ENCODE results near the gene PPP2R2B.
"Not testable (repeated sequence)": the region's sequence is repeated elsewhere in the genome, so short reads cannot be mapped to it uniquely, and the experiment has no call there.

The PPP2R2B gene

DNA sequence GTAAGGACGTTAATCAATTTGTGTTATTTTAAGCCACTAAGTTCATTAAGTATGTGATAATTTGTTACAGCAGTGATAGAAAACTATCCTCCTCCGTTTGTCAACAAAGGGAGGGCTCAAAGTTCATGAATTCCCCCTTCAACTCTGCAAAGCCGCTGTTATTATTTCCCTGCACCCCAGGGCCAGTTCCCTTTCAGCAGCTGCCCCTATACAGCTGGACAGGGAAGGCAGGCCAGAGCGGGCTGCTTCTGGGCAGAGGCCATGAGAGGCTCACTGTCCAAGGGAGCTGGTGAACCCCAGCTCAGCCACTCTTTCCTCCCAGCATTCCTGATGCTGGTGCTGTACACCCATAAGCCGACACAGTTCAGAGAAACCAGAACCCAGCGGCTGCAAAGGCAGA lies 260.1 kb downstream of the PPP2R2B start:
- DNase-seq (ENCODE audit: low read depth in 2 of 2) = no peak

DNA sequence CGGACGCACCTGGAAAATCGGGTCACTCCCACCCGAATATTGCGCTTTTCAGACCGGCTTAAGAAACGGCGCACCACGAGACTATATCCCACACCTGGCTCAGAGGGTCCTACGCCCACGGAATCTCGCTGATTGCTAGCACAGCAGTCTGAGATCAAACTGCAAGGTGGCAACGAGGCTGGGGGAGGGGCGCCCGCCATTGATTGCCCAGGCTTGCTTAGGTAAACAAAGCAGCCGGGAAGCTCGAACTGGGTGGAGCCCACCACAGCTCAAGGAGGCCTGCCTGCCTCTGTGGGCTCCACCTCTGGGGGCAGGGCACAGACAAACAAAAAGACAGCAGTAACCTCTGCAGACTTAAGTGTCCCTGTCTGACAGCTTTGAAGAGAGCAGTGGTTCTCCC lies 268.8 kb downstream of the PPP2R2B start:
- DNase-seq (ENCODE audit: low read depth in 2 of 2) = not testable (repeated sequence)

DNA sequence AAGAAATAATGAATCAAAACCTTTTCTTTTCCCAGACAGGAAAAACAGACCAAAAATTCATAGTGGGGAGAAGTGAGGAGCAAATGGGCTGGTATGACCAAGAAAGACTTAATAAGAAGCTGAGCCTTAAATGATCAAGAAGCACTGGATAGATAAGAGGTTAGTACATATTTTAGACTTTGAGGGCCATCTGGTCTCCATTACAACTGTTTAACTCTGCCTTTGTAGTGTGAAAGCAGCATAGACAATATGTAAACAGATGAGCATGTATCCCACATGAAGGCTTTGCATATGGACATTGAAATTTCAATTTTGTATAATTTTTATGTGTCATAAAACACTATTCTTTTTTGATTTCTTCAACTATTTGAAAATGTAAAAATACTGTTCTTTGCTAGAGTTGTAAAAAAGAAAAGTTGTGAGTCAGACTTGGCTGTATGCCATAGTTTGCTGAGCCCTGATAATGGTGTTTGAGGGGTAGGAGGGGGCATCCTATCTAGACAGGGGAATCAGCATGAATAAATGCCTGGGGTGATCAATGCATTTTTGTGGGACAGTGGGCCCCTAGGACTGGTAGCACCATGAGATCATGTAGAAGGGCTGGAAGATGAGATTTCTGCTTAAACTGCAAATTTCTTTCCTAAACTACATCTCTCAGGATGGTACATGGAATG lies 270.8 kb downstream of the PPP2R2B start:
- DNase-seq (ENCODE audit: low read depth in 2 of 2) = no peak

DNA sequence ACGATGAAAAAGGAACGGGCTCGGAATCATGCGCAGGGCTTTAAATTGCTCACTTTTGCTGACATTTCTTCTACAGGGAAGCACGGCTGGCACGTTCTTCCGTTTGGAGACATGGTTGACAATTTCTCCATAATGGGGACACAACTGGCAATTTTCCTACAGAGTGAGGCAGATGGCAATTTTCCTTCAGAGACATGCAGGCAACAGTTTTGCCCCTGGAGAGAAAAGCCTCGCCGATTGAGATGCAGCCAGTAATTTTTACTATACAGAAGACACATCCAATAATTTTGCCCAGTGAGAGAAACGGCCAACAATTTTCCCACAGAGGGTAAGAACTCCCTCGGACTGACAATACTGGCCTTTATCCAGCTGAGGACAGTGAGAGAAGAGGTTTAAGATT lies 271.7 kb downstream of the PPP2R2B start:
- DNase-seq (ENCODE audit: low read depth in 2 of 2) = no peak

DNA sequence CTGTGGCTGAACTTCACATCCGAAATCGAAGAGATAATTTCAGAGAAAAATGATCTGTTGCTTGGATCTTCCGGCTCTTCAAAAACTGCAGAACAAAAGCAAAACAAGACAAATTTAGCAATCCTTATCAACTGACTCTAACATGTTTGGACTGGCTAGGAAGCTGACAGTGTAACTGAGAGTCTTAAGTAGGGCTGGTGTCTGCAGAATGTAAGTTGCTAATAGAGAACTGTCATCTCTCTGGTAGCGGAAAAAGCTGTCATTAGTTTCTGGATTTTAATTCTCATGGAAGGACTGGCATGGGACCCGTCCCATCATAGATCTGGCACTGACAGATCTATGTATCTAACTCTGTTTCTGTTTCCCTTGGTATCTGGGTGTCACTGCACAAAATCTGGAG lies 278.2 kb downstream of the PPP2R2B start:
- DNase-seq (ENCODE audit: low read depth in 2 of 2) = no peak

DNA sequence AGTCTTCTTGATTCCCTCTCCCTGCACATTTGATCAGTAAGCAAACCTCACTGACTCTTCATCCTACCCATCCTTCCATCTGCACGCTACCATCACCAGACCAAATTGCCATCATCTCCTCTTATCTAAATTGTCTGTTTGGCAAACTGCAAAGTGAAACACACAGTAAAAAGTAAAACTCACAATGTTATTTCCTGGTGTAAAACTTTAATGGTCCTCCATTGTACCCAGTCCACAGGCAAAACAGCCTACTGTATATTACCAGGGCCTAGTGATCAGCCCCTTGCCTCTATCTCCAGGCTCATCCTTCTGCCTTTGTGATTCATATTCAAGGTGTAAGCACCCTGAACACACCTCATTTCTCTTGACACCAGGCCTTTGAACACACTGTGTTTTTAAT lies 279.3 kb downstream of the PPP2R2B start:
- no peak for DNase-seq (ENCODE audit: low read depth in 2 of 2)

DNA sequence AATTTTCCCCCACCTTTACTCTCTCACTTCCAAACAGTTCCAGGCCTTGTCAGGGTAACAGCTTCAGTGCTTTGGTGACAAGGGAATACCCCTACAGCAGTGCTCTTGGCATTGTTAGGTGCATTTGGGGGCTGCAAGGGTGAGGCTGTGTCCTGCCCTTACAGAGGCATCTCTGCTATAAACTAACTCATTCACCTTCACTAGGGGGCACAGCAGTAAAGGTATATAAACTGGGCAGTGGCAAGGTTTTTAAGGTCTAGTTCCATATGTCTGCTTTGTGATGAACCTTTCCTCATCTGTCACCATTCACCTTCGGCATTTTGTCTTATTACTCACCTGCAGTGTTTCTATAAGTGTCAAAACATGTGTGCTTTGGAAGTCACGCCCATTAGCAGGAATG lies 283.5 kb downstream of the PPP2R2B start:
- no peak for DNase-seq (ENCODE audit: low read depth in 2 of 2)

DNA sequence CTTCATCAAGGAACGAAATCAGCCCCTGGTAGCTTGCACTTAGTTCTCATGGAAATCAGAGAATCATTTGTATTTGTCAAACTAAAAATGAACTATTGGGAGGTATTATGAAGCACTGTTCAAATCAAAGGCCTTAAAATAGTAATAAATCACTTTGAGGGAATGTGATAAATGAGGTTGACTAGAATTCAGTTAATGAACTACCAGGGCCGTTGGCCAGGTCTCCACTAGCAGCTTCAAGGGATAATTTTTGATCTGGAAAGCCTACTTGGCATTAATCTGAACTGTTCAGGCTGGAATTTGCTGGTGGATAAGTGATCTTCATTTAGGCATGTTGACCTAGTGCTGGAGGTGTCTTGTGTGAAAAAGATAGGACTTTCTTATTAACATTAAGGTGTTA lies 286.2 kb downstream of the PPP2R2B start:
- no peak for DNase-seq (ENCODE audit: low read depth in 2 of 2)

DNA sequence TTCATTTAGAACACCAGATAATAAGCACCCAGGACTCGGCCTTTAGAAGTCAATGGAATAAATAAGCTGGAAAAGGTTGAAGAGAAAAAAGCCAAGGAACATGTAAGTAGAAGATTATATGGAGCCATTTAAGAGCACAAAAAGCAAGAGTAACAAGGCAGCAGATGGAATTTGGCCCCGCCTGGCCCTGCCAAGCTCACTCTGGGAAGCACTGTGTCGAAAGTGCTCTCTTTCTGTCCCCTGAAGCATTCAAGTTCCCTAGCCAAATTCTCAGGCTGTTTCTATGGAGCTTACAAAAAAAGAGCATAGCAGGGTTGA lies 289.6 kb downstream of the PPP2R2B start:
- DNase-seq (ENCODE audit: low read depth in 2 of 2) = no peak

DNA sequence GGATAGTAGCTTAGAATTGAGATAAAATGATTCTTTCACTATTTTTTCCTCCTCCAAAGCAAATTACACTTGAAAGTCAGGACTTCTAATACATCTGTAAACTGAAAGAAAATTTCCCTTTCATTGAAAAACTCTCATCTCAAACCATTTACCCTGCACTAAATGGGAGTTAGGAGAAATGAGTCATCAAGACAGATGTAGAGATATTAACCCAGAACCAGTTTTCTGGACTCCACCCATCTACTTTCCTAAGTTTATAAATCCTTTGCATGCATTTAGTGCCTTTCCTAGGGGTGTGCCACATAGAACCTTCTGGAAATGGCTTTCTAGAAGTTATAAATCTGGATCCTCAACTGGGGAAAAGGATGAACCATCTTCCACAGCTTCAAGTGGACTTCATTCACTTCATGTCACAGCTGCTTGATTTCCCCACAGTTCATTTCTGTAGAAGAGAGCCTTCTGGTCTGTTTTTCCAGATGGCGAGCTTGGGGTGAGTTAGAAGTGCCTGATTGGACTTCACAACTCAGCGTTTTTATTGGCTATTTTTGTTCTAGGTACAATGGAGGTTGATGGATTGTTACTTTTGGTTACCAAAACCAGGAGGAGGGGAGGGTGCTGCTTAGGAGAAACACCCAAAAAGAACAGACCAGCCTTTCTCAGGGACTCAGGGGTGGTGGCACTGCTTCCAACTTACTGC lies 290.1 kb downstream of the PPP2R2B start:
- DNase-seq (ENCODE audit: low read depth in 2 of 2) = no peak

DNA sequence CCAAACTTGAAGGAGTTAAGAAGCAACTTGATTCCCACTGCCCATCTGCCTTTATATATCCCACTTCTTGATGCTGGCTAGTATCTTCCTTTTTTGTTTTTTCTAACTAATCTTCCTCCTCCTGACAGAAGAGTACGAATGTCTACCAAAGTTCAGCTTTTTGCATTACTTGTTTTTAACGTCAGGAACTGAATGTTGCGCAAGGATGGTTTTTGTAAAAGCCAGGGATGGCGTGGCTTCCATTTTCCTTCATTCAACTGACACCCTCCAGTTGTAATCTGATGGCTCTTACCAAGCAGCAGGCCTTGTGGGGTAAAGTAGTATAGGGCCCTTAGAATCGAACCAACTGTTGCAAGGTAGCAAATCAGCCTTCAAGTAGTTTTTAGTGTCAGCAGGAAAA lies 291.8 kb downstream of the PPP2R2B start:
- DNase-seq (ENCODE audit: low read depth in 2 of 2) = no peak

DNA sequence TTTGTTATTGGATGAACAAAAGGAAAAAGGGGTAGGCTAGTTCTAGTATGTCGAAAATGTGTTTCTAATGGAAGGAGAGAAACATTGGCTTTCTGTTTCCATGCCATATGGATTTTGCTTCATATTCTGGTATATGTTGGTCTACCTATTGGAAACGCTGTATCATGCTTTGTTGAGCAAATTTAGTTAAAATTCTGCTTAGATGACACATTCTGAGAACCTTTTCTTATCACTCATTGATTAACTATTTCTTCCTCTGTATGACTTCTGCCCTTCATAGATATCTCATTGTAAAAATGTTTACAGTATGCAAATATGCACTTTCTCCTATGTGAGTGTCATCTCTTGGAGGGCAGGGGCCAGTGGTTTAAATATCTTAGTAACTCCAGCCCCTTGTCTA lies 293.8 kb downstream of the PPP2R2B start:
- no peak for DNase-seq (ENCODE audit: low read depth in 2 of 2)

DNA sequence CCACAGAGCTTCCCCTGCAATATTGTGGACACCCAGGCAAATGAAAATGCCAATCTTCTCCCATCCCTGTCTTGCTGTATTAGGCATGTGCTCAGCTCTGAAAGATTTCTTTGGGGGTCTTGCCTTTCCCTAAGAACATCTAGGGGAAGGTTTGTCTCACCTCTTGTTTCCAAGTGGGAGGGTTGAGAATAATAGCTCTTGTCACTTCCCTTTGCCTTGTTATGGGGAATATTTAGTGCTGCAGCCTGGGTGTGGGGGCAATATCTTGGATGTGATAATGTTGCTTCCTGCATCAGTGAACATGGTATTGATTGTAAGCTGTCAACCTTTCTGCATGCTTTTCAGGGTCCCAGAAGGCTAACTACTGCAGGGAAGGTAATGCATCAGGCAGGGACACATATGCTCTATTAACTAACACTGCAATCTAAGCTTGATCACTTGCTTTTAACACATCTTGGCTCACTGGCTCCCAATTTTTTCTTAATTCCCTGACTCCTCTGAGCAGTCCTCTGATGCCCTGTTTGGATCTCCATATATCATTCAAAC lies 296.4 kb downstream of the PPP2R2B start:
- DNase-seq (ENCODE audit: low read depth in 2 of 2) = no peak

DNA sequence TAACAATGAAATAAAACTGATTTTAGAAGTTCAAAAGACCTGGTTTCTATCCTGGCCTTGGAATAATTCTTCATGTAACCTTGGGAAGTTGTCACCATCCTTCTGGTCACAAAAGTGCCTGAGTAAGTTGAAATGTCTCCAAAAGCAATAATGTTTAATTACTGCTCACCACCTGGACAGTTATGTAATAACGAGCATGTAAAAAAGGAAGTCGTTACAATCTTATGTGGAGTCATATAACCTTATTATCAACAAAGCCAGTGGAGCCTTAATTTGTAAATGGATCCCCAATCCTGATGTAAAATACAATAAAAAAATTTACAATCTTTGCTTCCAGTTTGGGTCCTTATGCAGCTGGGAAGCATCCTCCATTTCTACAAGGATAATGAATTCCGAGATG lies 298.3 kb downstream of the PPP2R2B start:
- no peak for DNase-seq (ENCODE audit: low read depth in 2 of 2)

DNA sequence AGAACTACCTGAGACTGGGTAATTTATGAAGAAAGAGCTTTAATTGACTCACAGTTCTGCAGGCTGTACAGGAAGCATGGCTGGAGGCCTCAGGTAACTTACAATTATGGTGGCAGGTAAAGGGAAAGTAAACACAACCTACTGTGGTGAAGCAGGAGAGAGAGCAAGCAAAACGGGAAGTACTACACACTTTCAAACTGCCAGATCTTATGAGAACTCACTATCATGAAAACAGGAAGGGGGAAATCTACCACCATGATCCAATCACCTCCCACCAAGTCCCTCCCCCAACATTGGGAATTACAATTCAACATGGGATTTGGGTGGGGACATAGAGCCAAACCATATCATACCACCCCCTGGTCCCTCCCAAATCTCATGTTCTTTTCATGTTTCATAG lies 303.8 kb downstream of the PPP2R2B start:
- DNase-seq (ENCODE audit: low read depth in 2 of 2) = no peak

DNA sequence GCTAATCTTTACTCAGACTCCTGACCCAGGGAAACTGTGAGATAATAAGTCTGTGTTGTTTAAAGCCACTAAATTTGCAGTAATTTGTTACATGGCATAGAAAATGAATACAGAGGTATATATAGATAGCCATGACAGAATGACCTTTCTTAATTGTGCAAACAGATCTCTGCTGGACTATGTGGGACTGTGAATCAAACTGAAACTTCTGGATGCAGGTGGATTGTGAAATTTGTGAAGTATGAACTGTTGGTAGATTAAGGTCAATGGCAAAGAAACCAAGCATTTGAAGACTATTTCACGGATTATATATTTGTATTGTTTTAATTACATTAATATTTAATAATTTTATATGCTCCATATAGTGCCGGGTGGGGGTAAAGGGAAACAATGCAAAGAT lies 310.4 kb downstream of the PPP2R2B start:
- DNase-seq (ENCODE audit: low read depth in 2 of 2) = no peak

DNA sequence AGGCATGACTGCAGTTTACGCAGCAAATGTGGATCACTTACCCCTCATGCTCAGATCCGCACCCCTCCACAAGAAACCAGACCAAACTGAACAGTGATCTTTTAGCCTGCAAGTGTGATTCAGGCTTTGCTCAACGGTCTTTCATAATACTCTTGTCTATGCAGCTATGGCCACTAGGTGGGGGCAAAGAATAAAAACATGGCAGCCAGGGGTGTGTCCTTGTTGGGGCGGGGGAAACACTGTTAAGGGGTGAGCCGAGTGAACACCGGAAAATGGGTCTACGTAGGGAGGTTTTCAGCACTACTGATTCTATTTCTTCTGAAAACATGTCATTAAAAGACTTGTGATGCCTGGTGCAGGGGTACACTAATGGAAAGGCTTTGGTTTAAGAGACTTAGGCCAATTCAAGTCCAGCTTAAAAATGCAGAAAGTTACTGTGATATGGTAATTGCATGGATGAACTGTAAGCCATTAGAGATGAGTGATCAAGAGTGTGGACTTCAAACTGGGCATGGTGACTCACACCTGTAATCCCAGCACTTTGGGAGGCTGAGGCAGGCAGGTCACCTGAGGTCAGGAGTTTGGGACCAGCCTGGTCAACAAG lies 312.7 kb downstream of the PPP2R2B start:
- peak; percentile 4 to 27 for DNase-seq (ENCODE audit: low read depth in 2 of 2)

DNA sequence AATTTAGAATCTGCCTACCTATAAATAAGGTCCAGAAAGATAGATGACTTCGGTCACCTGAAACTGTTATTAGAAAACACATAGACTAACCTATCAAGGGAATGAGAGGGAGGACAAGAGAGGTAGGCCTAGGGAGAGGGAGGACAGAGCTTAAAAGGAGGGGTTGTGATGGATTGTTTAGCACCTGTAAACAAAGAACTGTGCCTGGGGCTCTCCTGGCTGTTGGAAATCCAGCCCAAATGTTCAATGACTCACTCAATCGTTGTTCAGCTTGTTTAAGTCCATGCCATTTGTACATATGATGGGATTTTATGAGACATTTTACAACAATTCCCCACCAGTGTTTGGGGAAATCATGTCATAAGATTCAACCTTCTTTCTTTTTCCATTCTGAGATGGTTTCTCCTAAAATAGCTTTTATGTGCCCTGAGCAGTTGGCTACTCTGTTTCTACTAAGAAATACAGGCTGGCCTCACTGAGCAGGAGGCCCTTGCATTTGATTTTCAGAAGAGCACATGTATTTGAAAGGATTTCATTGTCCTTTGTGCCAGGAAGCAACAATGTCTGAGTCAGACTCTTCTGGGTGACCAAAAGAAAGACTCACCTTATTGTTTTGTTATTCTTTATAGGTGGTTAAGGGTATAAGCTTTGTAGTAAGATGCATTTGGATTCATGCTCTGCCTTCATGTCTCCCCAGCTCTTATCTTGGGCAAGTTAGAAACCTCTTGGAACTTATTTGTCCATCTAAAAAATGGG lies 314.4 kb downstream of the PPP2R2B start:
- no peak for DNase-seq (ENCODE audit: low read depth in 2 of 2)

DNA sequence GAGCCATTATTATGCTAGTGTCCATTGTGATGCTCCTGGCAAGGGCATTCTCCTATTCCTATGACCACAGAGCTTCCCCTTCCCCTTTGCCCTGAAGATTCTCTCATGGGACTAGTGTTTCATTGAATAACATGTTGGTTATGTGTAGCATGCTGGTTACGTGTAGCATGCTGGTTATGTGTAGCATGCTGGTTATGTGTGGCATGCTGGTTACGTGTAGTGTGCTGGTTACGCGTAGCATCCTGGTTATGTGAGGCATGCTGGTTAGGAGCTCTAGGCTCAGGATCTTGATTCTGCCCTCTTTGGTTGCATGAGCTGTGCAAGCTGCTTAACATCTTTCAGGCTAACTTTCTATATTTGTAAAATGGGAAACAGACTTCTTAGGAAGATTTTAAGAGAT lies 316.1 kb downstream of the PPP2R2B start:
- DNase-seq (ENCODE audit: low read depth in 2 of 2) = no peak

DNA sequence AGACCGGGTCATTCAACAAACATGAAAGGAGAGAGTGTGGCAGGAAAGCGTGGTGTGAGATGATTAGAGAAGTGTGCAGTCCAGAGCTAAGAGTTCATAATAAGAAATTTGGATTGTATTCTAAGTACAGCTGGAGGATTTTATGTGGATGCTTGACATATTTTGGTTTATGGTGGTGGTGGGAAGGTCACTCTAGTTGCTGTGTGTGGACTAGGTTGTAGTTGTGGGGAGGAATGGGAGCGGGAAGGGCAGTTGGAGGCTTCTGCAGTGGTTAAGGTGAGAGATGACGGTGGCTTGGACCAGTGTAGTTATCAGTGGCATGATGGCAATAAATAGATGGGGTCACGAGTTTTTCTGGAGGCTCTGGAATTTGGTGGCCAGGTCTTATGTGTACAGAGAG lies 316.8 kb downstream of the PPP2R2B start:
- DNase-seq (ENCODE audit: low read depth in 2 of 2) = no peak

DNA sequence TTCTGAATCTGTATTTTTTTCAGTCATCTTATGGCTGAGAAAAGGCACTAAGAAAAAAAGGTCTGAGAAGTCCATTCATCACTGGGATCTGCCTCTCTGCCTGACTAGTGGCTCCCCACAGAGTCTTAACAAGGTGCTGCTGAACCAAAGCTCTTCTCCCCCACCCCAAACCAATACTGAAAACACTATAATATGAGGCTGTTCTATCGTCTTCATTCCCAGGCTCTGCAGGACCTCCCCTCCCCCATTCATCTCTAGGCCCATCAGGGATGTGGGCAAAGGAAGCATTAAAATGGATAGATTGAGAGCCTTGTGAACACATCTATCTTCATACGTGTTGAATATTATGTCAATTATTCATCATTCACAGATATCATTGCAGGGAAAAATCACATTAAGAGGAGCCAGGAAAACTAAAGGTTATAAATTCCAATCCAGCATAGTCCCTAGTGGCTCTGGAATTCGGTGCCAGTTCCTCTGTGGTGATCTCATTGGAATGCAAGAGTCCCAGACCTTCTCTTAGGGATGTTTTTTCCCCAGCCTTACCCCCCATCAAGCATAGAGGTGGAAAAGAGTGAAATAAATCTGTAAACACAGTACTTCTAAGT lies 318.2 kb downstream of the PPP2R2B start:
- no peak for DNase-seq (ENCODE audit: low read depth in 2 of 2)

DNA sequence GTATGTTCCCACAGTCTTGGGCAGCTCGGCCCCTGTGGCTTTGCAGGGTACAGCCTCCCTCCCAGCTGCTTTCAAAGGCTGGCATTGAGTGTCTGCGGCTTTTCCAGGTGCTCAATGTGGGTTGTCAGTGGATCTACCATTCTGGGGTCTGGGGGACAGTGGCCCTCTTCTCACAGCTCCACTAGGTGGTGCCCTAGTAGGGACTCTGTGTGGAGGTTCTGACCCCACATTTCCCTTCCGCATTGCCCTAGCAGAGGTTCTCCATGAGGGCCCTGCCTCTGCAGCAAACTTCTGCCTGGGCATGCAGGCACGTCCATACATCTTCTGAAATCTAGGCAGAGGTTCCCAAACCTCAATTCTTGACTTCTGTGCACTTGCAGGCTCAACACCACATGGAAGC lies 321.7 kb downstream of the PPP2R2B start:
- not testable (repeated sequence) for DNase-seq (ENCODE audit: low read depth in 2 of 2)

Data from stimulated activated CD4-positive, alpha-beta T cell treated with anti-CD3 and anti-CD28 coated beads, Interleukin-12 subunit alpha, Interleukin-12 subunit beta, amount 100 ng/mL, for 24 hours (primary cell).